Lower leg skin (tissue), 3 donors: ENCODE measurements around the gene PHLDA1.
"Not testable (repeated sequence)": the region's sequence is repeated elsewhere in the genome, so short reads cannot be mapped to it uniquely, and the experiment has no call there.

Experiments
- CTCF ChIP-seq, 3 donors: fragments of 450-650 bp; IDR thresholded peaks; one replicate each; pipeline ENCODE4 v1.5.1; 2016; ENCODE audit warnings: antibody characterized with exemption in 3 of 3, mild to moderate bottlenecking in 3 of 3, moderate library complexity in 2 of 3
- POLR2A ChIP-seq, 2 donors: fragments of 450-650 bp; IDR thresholded peaks; one replicate each; pipeline ENCODE4 v1.6.1; 2016 to 2017; ENCODE audit warnings: antibody characterized with exemption in 2 of 2, mild to moderate bottlenecking in 1 of 2, moderate library complexity in 1 of 2

- not testable (repeated sequence) for TF ChIP-seq CTCF, POLR2A (IDR thresholded peaks at IDR 0.05)
These were observed 47.7 kb downstream of the PHLDA1 start for GRCh38 chr12:75983851-75984250.
